ENCODE data around the gene ETS1.

GRCh38 chr11:128490092-128490491 lies 97.3 kb downstream of the ETS1 start:
- TF ChIP-seq, protein P1, sequence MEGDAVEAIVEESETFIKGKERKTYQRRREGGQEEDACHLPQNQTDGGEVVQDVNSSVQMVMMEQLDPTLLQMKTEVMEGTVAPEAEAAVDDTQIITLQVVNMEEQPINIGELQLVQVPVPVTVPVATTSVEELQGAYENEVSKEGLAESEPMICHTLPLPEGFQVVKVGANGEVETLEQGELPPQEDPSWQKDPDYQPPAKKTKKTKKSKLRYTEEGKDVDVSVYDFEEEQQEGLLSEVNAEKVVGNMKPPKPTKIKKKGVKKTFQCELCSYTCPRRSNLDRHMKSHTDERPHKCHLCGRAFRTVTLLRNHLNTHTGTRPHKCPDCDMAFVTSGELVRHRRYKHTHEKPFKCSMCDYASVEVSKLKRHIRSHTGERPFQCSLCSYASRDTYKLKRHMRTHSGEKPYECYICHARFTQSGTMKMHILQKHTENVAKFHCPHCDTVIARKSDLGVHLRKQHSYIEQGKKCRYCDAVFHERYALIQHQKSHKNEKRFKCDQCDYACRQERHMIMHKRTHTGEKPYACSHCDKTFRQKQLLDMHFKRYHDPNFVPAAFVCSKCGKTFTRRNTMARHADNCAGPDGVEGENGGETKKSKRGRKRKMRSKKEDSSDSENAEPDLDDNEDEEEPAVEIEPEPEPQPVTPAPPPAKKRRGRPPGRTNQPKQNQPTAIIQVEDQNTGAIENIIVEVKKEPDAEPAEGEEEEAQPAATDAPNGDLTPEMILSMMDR (conservative IDR thresholded peaks at IDR 0.05 in 1 of 2, IDR thresholded peaks at IDR 0.05 in 1 of 2; ENCODE audit: extremely low read depth in 1 of 2, insufficient read depth in 1 of 2, low read depth in 1 of 2, low read length in 2 of 2) = no peak
- no peak for TF ChIP-seq EZH2 (IDR thresholded peaks at IDR 0.05; ENCODE audit: borderline replicate concordance, low read length)

Measured in mammary epithelial cell (primary cell).